DND-41 (cell line): ENCODE measurements around the gene SPOCD1.

Experiments used
- ATAC-seq: fragments of 200-7000 bp; cut with Tn5 transposase; 3 replicates; pipeline ENCODE4 v1.9.1; 2021; ENCODE audit warnings: low read depth; ENCODE audit not compliant: insufficient read depth
- DNase-seq: peaks from one replicate; pipeline ENCODE4 v3.0.0-alpha.2; 2020
- H2AFZ ChIP-seq: 2 replicates; pipeline ENCODE4 v1.6.0; 2012; ENCODE audit warnings: low read depth, low read length
- H3K27ac ChIP-seq: 2 replicates; pipeline ENCODE4 v1.5.1; 2012; ENCODE audit warnings: low read length, inconsistent platforms
- H3K27me3 ChIP-seq: fragments of 200-600 bp; sonication (generic); 2 replicates; pipeline ENCODE4 v1.6.0; 2012; ENCODE audit warnings: low read length, mild to moderate bottlenecking, inconsistent platforms; ENCODE audit not compliant: insufficient read depth, poor library complexity
- H3K36me3 ChIP-seq: 2 replicates; pipeline ENCODE4 v1.5.1; 2012; ENCODE audit warnings: low read length, inconsistent platforms; ENCODE audit not compliant: insufficient read depth
- H3K4me1 ChIP-seq: 2 replicates; pipeline ENCODE4 v1.5.1; 2012; ENCODE audit warnings: mild to moderate bottlenecking, low read length; ENCODE audit not compliant: insufficient read depth
- H3K4me2 ChIP-seq: 2 replicates; pipeline ENCODE4 v1.6.0; 2012; ENCODE audit warnings: mild to moderate bottlenecking, moderate library complexity, low read length, inconsistent platforms; ENCODE audit not compliant: insufficient read depth
- H3K4me3 ChIP-seq, 2 experiments: fragments of 200-600 bp in 1 of 2; shearing (Covaris generic) in 1 of 2; 2 replicates each; pipeline ENCODE4 v1.5.1; 2012 to 2016; ENCODE audit warnings: inconsistent platforms in 2 of 2, low read length in 2 of 2, mild to moderate bottlenecking in 2 of 2, low read depth in 1 of 2, moderate library complexity in 1 of 2
- H3K79me2 ChIP-seq: 2 replicates; pipeline ENCODE4 v1.6.0; 2012; ENCODE audit warnings: low read length, inconsistent platforms; ENCODE audit not compliant: insufficient read depth
- H3K9ac ChIP-seq: 2 replicates; pipeline ENCODE4 v1.6.0; 2012; ENCODE audit warnings: low read depth, mild to moderate bottlenecking, inconsistent platforms, low read length, moderate library complexity
- H3K9me3 ChIP-seq: 2 replicates; pipeline ENCODE4 v1.5.1; 2012; ENCODE audit warnings: low read length, moderate library complexity, mild to moderate bottlenecking, inconsistent platforms; ENCODE audit not compliant: insufficient read depth, severe bottlenecking
- H4K20me1 ChIP-seq: 2 replicates; pipeline ENCODE4 v1.6.0; 2012; ENCODE audit warnings: low read length; ENCODE audit not compliant: insufficient read depth
- CTCF ChIP-seq: IDR thresholded peaks from 2 replicates; pipeline ENCODE4 v1.5.1; 2012; ENCODE audit warnings: borderline replicate concordance, low read length, moderate library complexity, mild to moderate bottlenecking; ENCODE audit not compliant: poor library complexity, severe bottlenecking; ENCODE audit errors: extremely low read depth
- EZH2 ChIP-seq: IDR thresholded peaks from 3 replicates; pipeline ENCODE4 v1.6.1; 2012; ENCODE audit warnings: borderline replicate concordance, low read depth, mild to moderate bottlenecking, moderate library complexity, low read length, inconsistent platforms; ENCODE audit not compliant: severe bottlenecking

The SPOCD1 gene

GRCh38 chr1:31848381-31848897, 32.6 kb upstream of the SPOCD1 start:
- Histone ChIP-seq H3K36me3 (no peaks in the 10 kb centered on the region), H3K9me3 (no peaks in the 10 kb centered on the region), H3K27ac (peak overlapping the region; percentile 85), H3K4me2 (peak overlapping the region; percentile 41), H3K79me2 (no peaks in the 10 kb centered on the region), H2AFZ (peak overlapping the region; percentile 39; the same call in 1 of the 2 replicates), H3K4me3 (no peak overlapping the region), H3K4me1 (peaks cover 34% of the 10 kb centered on the region), H3K9ac (peak overlapping the region; percentile 32), H3K27me3 (no peaks in the 10 kb centered on the region), H4K20me1 (no peaks in the 10 kb centered on the region)
- ATAC-seq (peak; percentile 89), DNase-seq (peak; percentile 81)
- TF ChIP-seq EZH2: no peak
- no peak for TF ChIP-seq CTCF

- ATAC-seq (no peak), DNase-seq (no peak)
- no peak overlapping the region for H2AFZ ChIP-seq
- H3K27me3 ChIP-seq: no peaks in the 10 kb centered on the region
- 0 out of 2 replicates have a peak overlapping the region, but pooled peaks have one; percentile 15 for H3K27ac ChIP-seq
- TF ChIP-seq CTCF (no peak), EZH2 (no peak)
- no peaks in the 10 kb centered on the region for H3K79me2 ChIP-seq
- H3K9me3 ChIP-seq: no peaks in the 10 kb centered on the region
- no peak overlapping the region for H3K4me2 ChIP-seq
- H3K36me3 ChIP-seq: no peaks in the 10 kb centered on the region
- no peak overlapping the region for H3K4me3 ChIP-seq
- H3K9ac ChIP-seq: no peak overlapping the region
- peaks cover 37% of the 10 kb centered on the region for H3K4me1 ChIP-seq
- no peaks in the 10 kb centered on the region for H4K20me1 ChIP-seq
Measured at GRCh38 chr1:31846484-31846883, 30.7 kb upstream of the SPOCD1 start.

GRCh38 chr1:31843506-31843905, 27.7 kb upstream of the SPOCD1 start:
- Histone ChIP-seq H2AFZ (peak overlapping the region; percentile 28; the same call in 1 of the 2 replicates), H3K9me3 (no peaks in the 10 kb centered on the region), H3K9ac (no peak overlapping the region), H3K4me1 (peaks cover 28% of the 10 kb centered on the region), H3K4me2 (no peak overlapping the region), H4K20me1 (no peaks in the 10 kb centered on the region), H3K4me3 (no peak overlapping the region), H3K79me2 (no peaks in the 10 kb centered on the region), H3K27ac (peak overlapping the region; percentile 24), H3K36me3 (no peaks in the 10 kb centered on the region), H3K27me3 (no peaks in the 10 kb centered on the region)
- no peak for TF ChIP-seq CTCF
- TF ChIP-seq EZH2: no peak
- ATAC-seq (peak; percentile 15; the same call in 1 of the 3 replicates), DNase-seq (no peak)
